Retina (tissue), 1 donor: ENCODE results near the gene DYRK1A.

ENCODE experiments used
- DNase-seq: peaks from one replicate; pipeline ENCODE4 v3.0.0-alpha.2; 2016

DYRK1A gene

DNA sequence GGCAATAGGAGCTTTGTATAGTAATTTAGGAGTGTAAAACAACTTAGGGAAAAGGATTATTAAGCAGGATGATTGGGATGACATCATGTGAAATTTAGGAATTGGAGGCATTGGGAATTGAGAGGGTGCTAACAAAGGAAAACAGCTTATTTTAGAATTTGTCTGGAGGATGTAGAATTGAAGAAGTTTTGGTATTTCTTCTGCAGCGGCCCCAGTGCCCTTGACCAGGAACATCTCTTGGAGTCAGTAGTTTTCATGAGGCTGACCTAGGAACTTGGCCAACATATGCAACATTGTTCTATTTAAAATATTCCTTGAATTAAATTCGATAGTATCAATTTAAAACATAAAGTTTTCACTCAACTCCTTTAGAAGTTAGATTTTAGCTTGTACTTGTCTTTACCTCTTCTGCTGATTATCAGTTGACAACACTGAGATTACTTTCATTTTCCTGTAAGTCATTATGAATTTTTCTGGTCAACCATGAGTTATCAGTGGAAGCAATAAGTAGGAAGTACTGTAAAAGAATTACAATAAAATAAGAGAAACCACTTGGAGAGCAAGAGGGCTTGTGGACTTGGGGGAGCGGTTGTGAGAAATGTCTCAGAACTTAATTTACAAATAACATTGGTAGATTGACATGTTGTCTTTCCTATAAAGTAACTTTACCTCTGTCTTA is 52.8 kb downstream of the DYRK1A start:
- DNase-seq = no peak

DNA sequence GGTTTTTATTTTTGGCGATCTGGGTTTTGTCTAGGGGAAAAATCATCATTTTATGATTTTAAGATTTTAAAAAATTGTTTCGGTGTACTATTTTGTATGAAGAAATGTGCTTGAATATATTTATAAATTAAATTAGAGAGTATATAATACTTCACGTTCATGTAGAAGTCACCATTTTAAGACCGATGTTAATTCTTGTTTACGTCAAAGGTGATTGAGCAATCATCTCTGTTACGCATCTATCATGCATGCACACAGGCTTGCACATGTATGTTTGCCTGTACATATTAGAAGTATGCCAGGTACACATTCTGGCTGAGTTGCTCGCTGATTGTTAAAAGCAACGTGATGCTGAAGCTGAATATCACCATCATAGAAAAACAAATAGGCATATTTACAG is 54.7 kb downstream of the DYRK1A start:
- DNase-seq = no peak

DNA sequence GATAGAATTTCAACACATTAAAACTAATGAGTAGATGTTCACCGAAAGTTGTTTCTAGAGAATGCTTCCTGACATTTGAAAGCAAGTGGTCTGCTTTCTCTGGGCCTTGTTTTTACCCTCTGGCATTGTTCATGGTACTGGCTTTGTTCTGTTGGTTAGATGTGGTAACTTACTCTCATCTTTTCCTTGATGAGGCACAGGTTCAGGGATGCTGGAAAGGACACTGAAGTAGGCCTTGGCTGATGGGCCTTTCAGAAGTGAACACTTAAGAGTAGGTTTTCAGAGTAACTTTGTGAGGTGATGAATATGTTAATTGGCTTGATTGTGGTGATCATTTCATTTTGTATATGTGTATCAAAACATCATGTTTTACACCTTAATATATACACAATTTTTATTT is 55.8 kb downstream of the DYRK1A start:
- DNase-seq = no peak

DNA sequence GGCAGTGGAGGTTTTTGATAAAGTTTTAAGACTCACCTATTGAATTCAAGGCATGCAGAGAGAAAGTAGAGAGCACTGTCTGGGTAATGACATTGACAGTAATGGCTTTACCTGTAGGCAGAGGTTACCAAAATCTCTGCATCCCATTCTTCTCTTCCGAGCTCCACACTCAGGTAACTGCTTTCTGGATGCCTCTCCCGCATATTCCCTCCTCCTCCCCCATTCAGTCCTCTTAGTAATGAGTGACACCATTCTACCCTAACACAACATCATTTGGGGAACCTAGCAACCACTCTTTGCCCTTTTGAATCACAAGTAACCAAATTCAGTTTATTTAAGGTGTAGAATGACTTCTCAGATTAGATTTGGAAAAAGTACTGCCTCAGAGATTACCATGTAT is 56.5 kb downstream of the DYRK1A start:
- DNase-seq = no peak

DNA sequence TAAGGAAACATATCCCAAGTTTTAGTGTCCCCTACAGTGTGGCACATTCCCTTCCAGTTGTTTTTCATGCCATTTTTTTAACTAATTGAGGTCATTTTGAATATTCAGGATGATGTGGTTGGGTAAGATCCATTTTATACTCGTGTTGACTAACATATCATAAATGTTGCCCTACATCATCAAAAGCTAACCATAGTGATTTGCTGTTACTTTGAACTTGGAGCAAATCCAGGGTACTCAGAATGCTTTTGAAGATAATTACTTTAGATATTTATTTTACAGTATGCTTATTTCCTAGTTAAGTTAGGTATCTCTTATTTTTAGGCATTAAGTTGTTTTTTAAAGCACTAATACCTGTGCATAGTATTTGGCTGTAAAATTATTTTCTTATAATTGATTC is 57.8 kb downstream of the DYRK1A start:
- DNase-seq = no peak

DNA sequence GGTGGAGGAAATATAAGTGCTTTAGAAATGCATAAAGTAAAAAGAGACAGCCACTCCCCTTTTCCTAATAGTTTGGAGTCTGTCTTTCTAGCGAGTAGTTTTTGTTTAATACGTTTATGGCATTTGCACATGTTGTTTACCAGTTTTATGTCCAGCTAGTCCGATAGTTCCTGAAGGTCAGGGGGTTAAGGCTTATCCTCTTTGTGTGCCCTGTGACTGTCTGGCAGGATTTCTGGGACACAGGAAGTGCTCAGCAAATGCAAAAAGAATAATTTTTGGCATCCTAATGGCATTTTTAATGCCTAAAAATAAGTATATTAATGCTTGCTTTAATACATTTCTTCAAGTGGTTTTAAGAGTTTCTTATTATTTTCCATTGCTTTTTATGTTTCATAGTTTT is 58.4 kb downstream of the DYRK1A start:
- no peak for DNase-seq

DNA sequence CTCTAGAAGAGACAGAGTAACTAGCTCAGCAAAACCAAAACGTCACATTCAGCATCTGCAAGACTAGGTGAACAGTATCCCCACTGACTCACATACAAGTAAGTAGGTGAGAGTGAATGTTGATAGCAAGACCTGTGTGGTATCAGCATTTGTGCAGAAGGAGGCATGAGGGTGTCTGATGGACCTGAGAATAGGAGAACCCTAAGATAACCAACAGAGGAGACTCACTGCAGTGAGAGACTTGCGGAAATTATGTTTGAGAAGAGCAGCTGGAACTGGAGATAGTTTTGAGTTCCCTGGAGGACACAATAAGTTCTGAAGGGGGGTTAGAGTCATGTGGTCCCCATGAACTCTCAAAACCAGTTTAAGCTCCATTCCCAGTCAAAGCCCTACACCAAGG is 59.1 kb downstream of the DYRK1A start:
- DNase-seq = no peak

DNA sequence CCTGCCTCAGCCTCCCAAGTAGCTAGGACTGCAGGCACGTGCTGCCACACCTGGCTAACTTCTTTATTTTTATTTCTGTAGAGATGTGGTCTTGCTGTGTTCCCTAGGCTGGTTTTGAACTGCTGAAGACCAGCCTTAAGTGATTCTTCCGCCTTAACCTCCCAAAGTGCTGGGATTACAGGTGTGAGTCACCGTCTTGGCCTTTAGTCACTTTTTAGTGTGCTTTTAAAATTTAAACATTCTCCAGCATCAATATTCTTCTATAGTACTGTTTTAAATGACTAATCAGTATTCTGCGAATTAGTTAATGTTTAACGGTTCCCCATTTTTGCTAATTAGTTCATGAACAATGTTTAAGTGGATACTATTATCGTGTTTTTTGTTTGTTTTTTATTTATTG is 60.6 kb downstream of the DYRK1A start:
- DNase-seq = no peak

DNA sequence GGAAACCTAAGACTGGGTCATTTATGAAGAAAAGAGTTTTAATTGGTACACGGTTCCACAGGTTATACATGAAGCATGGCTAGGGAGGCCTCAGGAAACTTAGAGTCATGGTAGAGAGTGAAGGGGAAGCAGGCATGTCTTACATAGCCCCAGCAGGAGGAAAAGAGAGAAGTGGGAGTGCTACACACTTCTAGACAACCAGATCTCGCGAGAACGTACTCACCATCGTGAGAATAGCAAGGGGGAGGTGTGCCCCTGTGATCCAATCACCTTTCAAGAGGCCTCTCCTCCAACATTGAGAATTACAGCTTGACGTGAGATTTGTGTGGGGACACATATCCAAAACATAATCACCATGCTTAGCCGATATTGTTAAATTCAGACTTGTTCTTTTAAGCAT is 62.8 kb downstream of the DYRK1A start:
- no peak for DNase-seq

DNA sequence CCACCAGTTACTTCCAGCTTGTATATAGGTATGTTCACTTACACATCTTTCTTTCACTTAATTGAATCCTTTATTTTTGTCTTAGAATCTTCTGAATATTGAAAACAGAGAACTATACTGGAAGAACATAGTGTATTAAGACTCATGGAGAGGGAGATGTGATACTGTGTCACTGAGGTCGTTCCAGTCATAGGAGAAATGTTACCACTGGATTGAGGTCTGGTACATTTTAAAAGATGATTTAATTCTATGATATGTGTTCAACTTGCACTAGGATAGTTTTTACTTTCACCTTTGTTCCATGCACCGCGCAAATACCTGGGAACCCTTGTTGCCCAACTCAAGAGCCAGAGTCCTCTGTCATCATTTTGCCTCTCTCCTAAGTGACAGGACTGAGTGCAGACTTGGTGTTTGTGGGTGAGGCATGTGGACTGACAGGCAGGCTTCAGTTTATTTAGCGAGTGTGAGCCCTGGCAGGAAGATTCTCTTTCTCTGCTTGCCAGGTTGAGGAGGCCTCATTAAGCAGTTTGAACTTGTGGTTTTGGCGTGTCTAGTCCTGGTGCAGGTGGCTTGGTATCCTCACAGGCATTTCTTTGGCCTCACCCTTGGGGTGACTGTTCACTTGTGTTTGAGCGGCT is 63.7 kb downstream of the DYRK1A start:
- no peak for DNase-seq

DNA sequence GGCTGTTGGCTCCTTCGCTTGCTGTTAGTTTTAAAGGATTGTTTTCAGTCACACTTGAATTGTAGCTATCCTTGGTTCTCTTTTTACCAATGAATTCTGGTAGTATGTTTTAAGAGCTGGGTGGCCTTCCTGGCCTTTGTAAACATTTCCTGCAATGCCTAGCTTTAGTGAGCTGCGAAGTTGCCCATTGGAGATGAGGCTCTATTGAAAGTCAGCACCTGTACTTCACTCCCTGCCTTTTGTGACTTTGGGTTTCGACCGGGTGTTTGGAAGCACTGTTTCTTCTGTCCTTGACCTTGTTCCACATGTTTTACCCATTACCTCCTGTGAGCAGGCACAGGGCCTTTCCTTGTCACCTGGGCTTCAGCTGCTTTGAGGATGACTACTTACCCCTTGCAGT is 64.7 kb downstream of the DYRK1A start:
- no peak for DNase-seq

DNA sequence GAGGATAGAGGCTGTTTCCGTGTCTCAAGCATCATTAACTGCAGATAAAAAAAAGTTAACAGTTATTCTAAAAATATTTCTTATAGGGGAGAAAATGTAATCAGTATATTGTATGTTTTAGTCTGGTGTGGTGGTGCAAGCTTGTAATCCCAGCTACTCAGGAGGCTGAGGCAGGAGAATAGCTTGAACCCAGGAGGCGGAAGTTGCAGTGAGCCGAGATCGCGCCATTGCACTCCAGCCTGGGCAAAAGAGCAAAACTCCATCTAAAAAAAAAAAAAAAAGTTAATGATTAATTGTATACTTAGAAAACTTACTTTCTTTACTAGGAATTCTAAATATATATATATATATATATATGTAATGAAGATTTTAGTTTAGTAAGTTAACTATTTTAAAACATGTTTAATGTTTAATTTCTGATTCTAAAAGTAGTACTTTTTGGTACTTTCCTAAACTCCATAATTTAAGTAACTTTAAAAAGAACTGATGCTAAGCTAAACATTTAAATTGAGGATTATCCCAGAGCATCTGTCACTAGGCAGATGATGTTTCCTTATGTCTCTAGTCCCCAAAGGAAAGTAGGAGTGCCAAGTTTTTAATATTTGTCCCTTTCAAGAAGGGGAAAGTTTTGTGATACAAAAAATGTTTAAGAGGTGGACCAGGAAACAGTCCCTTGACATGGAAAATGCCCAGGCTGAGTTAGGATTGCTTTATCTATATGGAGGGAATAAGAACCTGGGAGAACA is 66.3 kb downstream of the DYRK1A start:
- DNase-seq = no peak

DNA sequence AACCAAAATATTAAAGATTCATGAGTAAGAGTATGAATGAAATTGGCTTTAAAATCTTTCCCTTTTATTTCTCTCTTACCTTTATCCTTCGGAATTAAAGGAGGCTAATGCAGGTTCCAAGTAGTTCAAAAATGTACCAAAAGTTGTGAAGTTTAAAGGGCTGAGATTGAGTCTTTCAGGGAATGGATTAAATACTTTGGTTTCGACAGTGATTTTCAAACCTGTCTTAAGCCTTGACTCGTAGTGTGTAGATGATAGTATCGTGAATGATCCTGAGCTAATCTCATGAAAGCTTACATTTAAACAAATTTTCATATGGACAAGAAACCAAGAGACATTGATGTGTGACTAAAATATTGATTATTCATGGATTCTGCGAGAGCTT is 66.9 kb downstream of the DYRK1A start:
- no peak for DNase-seq

DNA sequence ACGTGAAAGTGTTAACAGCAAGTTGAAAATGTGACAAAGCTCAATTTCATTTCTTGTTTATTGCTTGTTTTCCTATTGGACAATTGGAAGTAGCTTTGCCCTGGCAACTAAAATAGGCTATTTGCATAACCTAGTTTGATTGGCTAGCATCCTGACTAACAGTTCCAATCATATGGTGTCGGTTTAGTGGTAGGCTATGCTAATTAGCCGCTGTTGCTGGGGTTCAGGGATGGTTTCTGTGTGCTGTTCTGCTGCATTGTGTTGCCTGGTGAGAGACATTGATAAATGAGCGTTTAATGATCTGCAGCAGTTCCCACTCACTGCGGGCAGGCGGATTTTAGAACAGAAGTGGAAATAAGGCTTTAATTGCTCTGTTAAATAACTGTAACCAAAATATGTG is 68.5 kb downstream of the DYRK1A start:
- peak; percentile 67 for DNase-seq

DNA sequence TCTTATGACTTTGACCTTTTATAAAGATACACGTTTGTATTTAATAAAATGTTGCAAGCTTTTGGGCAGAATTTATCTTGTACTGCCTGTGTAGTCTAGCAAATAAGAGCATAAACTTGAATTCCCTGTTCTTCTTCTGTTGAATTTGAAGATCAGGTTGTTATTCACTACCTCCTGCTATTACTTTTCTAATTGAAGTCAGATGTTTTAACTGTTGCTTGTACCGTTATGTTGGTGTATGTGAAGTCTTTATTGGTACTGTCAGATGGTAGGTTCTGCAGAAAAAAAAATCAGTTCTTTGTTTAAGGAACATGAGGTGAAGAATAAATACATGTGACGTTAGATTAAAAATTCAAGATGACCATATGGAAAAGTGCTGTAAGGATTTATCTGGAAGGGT is 69.1 kb downstream of the DYRK1A start:
- no peak for DNase-seq

DNA sequence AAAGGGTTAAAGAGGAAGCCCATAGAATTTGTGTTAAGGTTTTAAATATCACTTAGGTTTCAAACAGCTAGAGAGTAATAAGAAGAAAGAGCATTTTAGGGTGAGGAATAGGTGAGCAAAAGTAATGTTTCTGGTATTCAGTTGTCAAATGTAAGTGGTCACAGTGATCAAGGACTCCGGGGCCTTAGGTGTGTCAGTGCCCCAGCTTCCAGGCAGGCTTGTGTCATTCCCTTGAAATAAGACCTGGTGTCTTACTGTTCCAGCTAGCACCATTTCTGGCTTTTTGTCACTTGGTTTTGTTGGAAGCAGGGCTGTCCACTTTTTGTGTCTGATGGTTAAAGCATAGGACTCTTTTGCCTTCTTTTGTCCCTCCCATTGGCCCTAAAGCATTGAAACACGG is 69.6 kb downstream of the DYRK1A start:
- no peak for DNase-seq

DNA sequence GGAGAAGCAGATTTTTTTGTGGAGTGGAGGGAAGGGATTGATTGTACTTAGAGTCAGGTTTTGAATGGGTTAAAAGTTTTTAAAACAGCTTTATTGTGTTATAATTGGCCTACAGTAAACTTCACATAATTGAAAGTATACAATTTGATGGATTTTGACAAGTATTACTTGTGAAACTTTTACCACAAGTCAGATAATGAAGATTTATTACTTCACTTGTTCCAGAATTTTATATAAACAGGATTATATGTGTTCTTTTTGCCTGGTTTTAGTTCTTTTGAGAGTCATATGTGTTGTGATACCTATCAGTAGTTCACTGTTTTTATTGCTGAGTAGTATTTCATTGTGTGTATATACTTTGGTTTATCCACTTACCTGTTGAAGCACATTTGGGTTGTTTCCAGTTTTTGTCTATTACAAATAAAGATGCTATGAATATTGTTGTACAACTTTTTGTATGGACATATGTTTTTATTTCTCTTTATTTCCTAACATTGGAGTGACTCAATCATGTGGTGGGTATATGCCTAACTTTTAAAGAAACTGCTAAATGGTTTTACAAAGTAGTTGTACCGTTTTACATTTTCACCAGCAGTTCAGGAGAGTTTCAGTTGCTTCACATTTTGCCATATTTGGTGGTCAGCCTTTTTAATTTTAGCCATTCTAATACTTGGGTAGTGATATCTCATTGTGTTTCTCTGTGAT is 71.0 kb downstream of the DYRK1A start:
- DNase-seq = no peak

DNA sequence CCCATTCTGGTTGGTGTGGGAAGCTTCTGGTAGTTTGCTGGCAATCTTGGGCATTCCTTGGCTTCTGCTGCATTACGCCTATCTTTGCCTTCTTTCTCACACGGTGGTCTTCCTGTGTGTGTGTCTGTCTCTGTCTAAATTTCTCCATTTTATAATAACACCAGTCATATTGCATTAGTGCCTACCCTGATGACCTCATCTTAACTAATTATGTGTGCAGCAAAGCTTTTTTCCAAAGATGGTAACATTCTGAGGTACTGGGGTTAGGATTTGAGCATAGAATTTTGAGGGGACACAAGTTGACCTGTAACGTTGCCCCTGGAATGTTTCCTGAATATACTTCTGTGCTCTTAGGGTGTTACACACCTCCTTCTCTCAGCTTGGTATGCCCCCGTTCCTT is 77.1 kb downstream of the DYRK1A start:
- DNase-seq = no peak

DNA sequence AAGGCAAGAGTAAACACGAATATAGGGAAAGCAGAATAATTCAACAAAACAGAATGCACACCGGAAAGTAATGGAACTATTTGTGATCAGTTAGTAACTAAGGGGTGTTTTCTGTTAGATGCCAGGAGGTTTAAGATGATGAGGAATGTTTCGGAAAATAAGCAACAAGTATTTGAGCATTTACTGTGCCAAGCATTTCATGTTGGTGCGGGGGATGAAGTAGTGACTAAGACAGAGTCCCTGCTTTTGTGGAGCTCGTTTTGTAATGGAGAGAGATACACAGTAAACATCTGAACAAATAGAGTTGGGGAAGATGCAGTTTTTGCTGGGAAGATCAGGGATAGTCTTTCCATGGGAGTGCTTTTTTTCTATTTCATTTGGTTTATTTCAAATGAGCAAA is 78.7 kb downstream of the DYRK1A start:
- DNase-seq = no peak

DNA sequence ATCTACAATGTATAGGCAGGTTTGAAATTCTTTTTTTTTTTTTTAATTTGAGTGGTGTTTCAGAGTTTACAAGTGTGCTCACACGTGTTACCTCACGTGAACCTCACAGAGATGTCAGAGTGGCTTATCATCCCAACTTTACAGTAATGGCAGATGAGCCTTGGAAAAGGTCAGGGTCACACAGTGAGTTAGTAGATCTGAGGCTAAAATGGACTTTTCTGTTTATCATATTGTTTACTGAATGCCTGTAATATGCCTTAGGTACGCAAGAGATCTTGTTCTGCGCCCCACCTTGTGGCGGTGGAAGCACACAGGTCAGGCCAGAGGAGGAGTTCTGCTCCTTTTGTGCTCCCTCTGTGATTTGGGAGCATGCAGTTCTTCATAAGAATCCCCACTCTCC is 80.0 kb downstream of the DYRK1A start:
- DNase-seq = no peak

DNA sequence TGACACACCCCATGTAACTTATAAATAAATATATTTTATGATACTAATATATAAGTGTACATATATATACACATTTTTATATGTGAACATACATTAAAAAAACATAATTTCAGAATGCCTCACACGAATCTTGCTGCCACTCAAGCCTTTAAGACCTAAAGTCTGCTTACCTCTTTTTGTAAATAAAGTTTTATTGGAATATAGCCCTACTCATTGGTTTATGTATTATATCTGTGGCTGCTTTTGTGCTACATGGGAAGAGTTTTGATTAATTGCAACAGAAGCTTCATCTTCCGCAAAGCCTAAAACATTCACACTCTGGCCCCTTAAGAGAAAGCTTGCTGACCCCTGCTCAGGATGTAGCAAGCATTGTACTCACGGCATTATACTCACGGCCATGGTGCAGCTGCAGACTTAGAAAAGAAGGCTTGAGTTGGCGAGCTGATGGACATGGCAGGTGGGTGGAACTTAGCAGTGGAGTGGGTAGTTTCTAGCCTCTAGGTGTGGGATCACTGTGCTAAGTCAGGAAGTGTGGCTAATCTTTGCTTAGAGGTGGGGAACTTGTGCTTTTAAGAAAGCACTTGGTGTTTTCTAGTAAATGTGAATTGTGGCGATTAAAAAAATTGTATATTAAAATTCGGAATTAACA is 80.8 kb downstream of the DYRK1A start:
- no peak for DNase-seq

DNA sequence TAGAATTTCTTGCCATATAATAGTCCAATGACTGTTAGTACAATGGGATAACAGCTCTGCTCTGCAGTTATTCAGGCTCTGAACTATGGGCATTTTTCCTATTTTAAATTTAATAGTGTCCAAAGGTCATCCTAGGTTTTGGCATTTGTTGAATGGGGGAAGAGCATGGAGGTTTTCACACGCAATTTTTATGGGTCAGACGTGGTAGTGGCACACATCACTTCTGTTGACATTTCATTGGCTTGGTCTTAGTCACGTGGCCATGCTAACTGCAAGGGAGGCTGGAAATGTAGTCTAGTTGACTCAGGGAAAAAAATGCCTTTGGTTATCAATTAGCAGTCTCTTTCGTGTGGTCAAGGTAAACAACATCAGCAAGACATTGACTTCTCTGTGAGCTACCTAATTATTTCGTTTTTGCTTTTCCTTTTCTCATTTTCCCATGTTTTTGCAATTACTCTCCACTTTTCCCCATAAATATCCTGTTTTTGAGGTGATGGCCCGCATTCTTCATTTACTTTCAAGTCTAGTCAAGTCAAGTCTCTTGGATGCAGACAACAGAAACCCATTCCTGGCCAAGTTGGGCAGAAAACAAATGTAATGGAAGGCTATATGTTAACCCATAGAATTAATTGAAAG is 82.8 kb downstream of the DYRK1A start:
- DNase-seq = no peak

DNA sequence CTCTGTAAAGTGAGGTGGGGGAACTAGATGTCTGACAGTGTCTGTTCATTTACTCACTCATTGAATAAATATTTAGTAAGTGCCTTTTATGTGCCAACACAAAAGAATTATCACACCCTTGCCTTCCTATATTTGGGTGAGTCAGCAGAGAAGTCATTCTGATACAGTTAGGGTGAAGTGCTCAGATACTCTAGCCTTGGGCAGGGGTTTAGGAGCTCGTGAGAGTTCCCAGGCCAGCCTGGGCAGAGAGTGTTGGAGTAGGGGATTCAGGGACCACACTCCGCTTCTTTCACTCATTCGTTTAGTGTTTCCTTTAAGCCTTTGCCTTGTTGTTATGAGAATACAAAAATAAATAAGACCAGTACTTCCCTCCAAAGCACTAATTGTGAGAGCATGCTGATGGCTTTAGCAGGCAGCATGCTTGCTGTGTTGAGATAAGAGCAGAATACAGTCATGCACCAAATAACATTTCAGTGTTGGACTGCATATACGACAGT is 83.9 kb downstream of the DYRK1A start:
- no peak for DNase-seq
